ENCODE results near the gene R3HCC1L. TPM values are rescaled to one million over a fixed set of nuclear protein-coding genes. Genes with fewer than 3 reads are reported as not detected.
"Not testable (repeated sequence)": the region's sequence is repeated elsewhere in the genome, so short reads cannot be mapped to it uniquely, and the experiment has no call there.

The R3HCC1L gene
- total RNA-seq, 1 donor from 2014 or later = 14.4 TPM

GRCh38 chr10:98170249-98171117 is 36.0 kb downstream of the R3HCC1L start:
- no peak overlapping the region for H3K27ac ChIP-seq
- intact Hi-C loops (cut with DNase I) = no loop called here
- H3K4me3 ChIP-seq = no peak overlapping the region
- TF ChIP-seq, protein P1, sequence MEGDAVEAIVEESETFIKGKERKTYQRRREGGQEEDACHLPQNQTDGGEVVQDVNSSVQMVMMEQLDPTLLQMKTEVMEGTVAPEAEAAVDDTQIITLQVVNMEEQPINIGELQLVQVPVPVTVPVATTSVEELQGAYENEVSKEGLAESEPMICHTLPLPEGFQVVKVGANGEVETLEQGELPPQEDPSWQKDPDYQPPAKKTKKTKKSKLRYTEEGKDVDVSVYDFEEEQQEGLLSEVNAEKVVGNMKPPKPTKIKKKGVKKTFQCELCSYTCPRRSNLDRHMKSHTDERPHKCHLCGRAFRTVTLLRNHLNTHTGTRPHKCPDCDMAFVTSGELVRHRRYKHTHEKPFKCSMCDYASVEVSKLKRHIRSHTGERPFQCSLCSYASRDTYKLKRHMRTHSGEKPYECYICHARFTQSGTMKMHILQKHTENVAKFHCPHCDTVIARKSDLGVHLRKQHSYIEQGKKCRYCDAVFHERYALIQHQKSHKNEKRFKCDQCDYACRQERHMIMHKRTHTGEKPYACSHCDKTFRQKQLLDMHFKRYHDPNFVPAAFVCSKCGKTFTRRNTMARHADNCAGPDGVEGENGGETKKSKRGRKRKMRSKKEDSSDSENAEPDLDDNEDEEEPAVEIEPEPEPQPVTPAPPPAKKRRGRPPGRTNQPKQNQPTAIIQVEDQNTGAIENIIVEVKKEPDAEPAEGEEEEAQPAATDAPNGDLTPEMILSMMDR (IDR thresholded peaks at IDR 0.05) = peak; percentile 79
- ATAC-seq (peak; percentile 78 to 81), DNase-seq (no peak)
- no peaks in the 10 kb centered on the region for H3K9me3 ChIP-seq
- H3K27me3 ChIP-seq (ENCODE audit: low read depth) = no peaks in the 10 kb centered on the region
- H3K36me3 ChIP-seq = peaks cover 35% of the 10 kb centered on the region
- no peaks in the 10 kb centered on the region for H3K4me1 ChIP-seq

- intact Hi-C loops (cut with DNase I) = no loop called here
- no peak overlapping the region for H3K27ac ChIP-seq
These were observed 37.6 kb downstream of the R3HCC1L start for GRCh38 chr10:98172073-98172472.

DNA sequence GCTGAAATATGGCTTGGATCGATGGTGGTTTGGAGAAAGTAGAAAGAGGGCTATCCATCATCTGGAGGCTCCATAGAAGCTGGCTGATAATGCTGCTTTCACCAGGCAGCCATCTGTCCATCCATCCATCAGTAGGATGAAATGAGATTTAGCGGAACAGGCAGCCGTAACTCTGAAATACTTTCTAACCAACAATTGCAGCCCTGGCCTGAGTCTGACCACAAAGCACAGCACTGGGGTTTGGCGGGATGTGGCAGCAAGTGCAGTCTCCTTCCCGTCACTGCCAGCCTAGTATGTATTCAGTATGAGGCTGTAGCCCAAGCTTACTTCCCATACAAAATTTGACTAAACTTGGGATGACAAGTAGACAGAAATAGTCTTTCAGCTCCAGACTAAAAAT is 38.0 kb downstream of the R3HCC1L start:
- H3K4me3 ChIP-seq = no peak overlapping the region
- H3K36me3 ChIP-seq = peaks cover 15% of the 10 kb centered on the region
- H3K9me3 ChIP-seq = no peaks in the 10 kb centered on the region
- ATAC-seq (no peak), DNase-seq (no peak)
- no peak overlapping the region for H3K27ac ChIP-seq
- H3K27me3 ChIP-seq (ENCODE audit: low read depth) = no peaks in the 10 kb centered on the region
- TF ChIP-seq, protein P1 (IDR thresholded peaks at IDR 0.05) = no peak
- intact Hi-C loops (cut with DNase I) = no loop called here
- no peaks in the 10 kb centered on the region for H3K4me1 ChIP-seq

More at GRCh38 chr10:98172073-98172472, 37.6 kb downstream of the R3HCC1L start:
- Histone ChIP-seq H3K4me1 (no peaks in the 10 kb centered on the region), H3K4me3 (no peak overlapping the region), H3K36me3 (peaks cover 20% of the 10 kb centered on the region), H3K27me3 (ENCODE audit: low read depth) (no peaks in the 10 kb centered on the region), H3K9me3 (no peaks in the 10 kb centered on the region)
- DNase-seq = no peak
- TF ChIP-seq, protein P1 (IDR thresholded peaks at IDR 0.05) = no peak
- ATAC-seq = no peak

- Histone ChIP-seq H3K9me3 (no peaks in the 10 kb centered on the region), H3K27me3 (ENCODE audit: low read depth) (no peaks in the 10 kb centered on the region), H3K4me3 (no peak overlapping the region), H3K4me1 (no peaks in the 10 kb centered on the region), H3K27ac (no peak overlapping the region), H3K36me3 (peaks cover 9% of the 10 kb centered on the region)
- intact Hi-C loops (cut with DNase I) = no loop called here
- TF ChIP-seq, protein P1 (IDR thresholded peaks at IDR 0.05) = no peak
- no peak for DNase-seq
- no peak for ATAC-seq
These were observed 38.8 kb downstream of the R3HCC1L start for GRCh38 chr10:98173260-98173659.

DNA sequence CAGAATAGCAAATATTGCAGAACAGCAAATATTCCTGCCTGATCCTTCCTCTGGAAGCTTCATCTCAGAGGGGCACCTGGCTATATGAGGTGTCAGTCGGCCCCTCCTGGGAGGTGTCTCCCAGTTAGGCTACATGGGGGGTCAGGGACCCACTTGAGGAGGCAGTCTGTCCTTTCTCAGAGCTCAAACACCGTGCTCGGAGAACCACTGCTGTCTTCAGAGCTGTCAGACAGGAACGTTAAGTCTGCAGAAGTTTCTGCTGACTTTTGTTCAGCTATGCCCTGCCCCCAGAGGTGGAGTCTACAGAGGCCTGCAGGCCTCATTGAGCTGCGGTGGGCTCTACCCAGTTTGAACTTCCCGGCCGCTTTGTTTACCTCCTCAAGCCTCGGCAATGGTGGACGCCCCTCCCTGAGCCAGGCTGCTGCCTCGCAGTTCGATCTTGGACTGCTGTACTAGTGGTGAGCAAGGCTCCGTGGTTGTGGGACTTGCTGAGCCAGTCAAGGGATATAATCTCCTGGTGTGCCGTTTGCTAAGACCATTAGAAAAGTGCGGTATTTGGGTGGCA is 48.0 kb downstream of the R3HCC1L start:
- peaks cover 14% of the 10 kb centered on the region for H3K36me3 ChIP-seq
- H3K4me3 ChIP-seq; H3K4me1 ChIP-seq; ATAC-seq; intact Hi-C loops (cut with DNase I); H3K27me3 ChIP-seq (ENCODE audit: low read depth); H3K27ac ChIP-seq; DNase-seq; H3K9me3 ChIP-seq: not testable (repeated sequence)

DNA sequence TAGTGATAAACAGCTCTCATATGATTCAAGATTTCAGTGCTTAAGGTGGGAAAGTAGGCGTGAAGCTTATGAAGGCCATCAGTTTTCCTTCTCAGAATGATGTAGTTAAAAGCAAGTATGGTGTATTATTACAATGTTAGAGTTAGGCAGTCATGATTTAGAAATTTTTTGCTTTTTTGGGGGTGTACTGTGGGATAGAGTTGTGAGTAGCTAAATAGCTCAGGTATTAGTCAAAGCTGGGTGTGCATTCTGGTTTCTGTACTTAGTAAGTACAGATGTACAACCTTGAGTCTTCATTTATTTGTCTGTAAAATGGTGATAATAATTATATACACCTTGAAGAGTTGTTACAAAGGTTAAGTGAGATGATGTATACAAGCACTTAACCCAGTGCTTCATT is 52.2 kb downstream of the R3HCC1L start:
- H3K4me3 ChIP-seq = no peak overlapping the region
- intact Hi-C loops (cut with DNase I) = no loop called here
- no peaks in the 10 kb centered on the region for H3K9me3 ChIP-seq
- TF ChIP-seq, protein P1 (IDR thresholded peaks at IDR 0.05) = no peak
- no peak for ATAC-seq
- no peak for DNase-seq
- H3K27me3 ChIP-seq (ENCODE audit: low read depth) = no peaks in the 10 kb centered on the region
- H3K27ac ChIP-seq = no peak overlapping the region
- H3K36me3 ChIP-seq = peaks cover 22% of the 10 kb centered on the region
- no peaks in the 10 kb centered on the region for H3K4me1 ChIP-seq

- H3K36me3 ChIP-seq = peaks cover 12% of the 10 kb centered on the region
- H3K4me3 ChIP-seq; H3K27me3 ChIP-seq (ENCODE audit: low read depth); H3K4me1 ChIP-seq; DNase-seq; H3K9me3 ChIP-seq; ATAC-seq; H3K27ac ChIP-seq; intact Hi-C loops (cut with DNase I): not testable (repeated sequence)
These were observed 56.3 kb downstream of the R3HCC1L start for GRCh38 chr10:98190773-98191172.

Data from lower lobe of right lung (tissue), 2 donors.